Heart left ventricle (tissue), 16 donors: ENCODE data around the gene EVI2A. TPM values are rescaled to one million over a fixed set of nuclear protein-coding genes. Genes with fewer than 3 reads are reported as not detected.

Experiments
- ATAC-seq, 4 donors: fragments of 200-7000 bp; cut with Tn5 transposase; one replicate each; pipeline ENCODE4 v1.9.1; 2020 to 2022; ENCODE audit warnings: moderate library complexity in 4 of 4, mild to moderate bottlenecking in 3 of 4, moderate number of reproducible peaks in 1 of 4
- DNase-seq, 5 donors: peaks; one replicate each; pipeline ENCODE4 v3.0.0-alpha.2; 2020
- H3K27ac ChIP-seq, 12 donors: fragments of 200-600 bp; sonication (generic) in 4 of 12; one replicate each; pipeline versions ENCODE4 v1.5.0 to v1.8.0; 2016 to 2022; ENCODE audit warnings: mild to moderate bottlenecking in 2 of 12
- H3K27me3 ChIP-seq, 9 donors: fragments of 200-600 bp; sonication (generic) in 2 of 9; one replicate each; pipeline versions ENCODE4 v1.5.1 to v1.8.0; 2016 to 2022; ENCODE audit warnings: mild to moderate bottlenecking in 3 of 9
- H3K36me3 ChIP-seq, 9 donors: fragments of 200-600 bp; sonication (generic) in 2 of 9; one replicate each; pipeline versions ENCODE4 v1.5.0 to v1.8.0; 2018 to 2022; ENCODE audit warnings: mild to moderate bottlenecking in 2 of 9
- H3K4me1 ChIP-seq, 12 donors: fragments of 200-600 bp; sonication (generic) in 4 of 12; one replicate each; pipeline versions ENCODE4 v1.5.0 to v1.8.0; 2016 to 2022; ENCODE audit warnings: mild to moderate bottlenecking in 3 of 12
- H3K4me3 ChIP-seq, 12 donors: fragments of 200-600 bp; sonication (generic) in 4 of 12; one replicate each; pipeline versions ENCODE4 v1.5.0 to v1.8.0; 2017 to 2022; ENCODE audit warnings: mild to moderate bottlenecking in 9 of 12, moderate library complexity in 4 of 12
- H3K9me3 ChIP-seq, 12 donors: fragments of 200-600 bp; sonication (generic) in 4 of 12; one replicate each; pipeline versions ENCODE4 v1.5.0 to v1.8.0; 2016 to 2022; ENCODE audit warnings: mild to moderate bottlenecking in 1 of 12
- POLR2A ChIP-seq, 2 donors: fragments of 450-650 bp; IDR thresholded peaks; one replicate each; pipeline ENCODE4 v1.6.1; 2017; ENCODE audit warnings: antibody characterized with exemption in 2 of 2, mild to moderate bottlenecking in 2 of 2, moderate library complexity in 2 of 2
- WGBS, 4 donors: extraction: QIAGEN DNeasy Blood & Tissue Kit in 2 of 4; methylation state at CpG; one replicate each; pipeline versions ENCODE4 v1.1.5 to v1.1.7; 2013 to 2018; 5-methylcytosine and 5-hydroxymethylcytosine counted together
- intact Hi-C, 10 donors: fragments of 100-400 bp; cut with DNase I; formaldehyde crosslinking; loops; one replicate each; pipeline versions ENCODE4 v1.11.1 to v1.14.2; 2022
- long read RNA-seq, 3 donors: library from polyadenylated mRNA; unstranded; transcript quantifications; one replicate each; pipeline ENCODE4 v2.0.0, GENCODE V29; 2020 to 2021
- polyA plus RNA-seq, 2 donors: library from polyadenylated mRNA; stranded (reverse); fragments of 200-250 nt; gene quantifications; one replicate each; pipeline ENCODE4 v1.2.3, GENCODE V29; 2013
- total RNA-seq, 9 donors: library from RNA; depleted of rRNA in 2 of 9; stranded (reverse); fragments of >200 nt in 2 of 9; fragmentation: NEBNext Ultra II Directional in 3 of 9; extraction: Animal tissue kit (Norgen Biotek cat#: 25700) in 3 of 9; gene quantifications; one replicate each; pipeline versions ENCODE4 v1.1.0 to v1.2.4, GENCODE V29; 2016 to 2023
- TF ChIP-seq, protein P1 (sequence below), 12 donors: fragments of 200-600 bp; sonication (generic) in 4 of 12; IDR thresholded peaks; one replicate each; pipeline versions ENCODE4 v1.5.0 to v1.8.0; 2018 to 2022; ENCODE audit warnings: antibody characterized with exemption in 12 of 12, mild to moderate bottlenecking in 5 of 12
- donor health status: ischemic (EF 13 %, LVEDD 7.1; RV severe dilation, severe dysfunction).
- donor health status: healthy with polysubstance abuse.
- donor health status: DM: no; HTN: yes; CAD: no.
- donor health status: DM: no; HTN: no; CAD: no.
- donor health status: ischemic (EF 25% LVEDD 6.9; RV normal size, moderate dysfunction).
- donor health status: ischemic (EF 25% LVEDD 5.7; RV mildly dilated, moderate dysfunction).
- donor health status: healthy.
- donor health status: DM: yes; HTN: yes; CAD: no.
- donor health status: ischemic (EF 35%, LVEDD 5.7; RV mildly dilated, moderate dysfunction).
- donor health status: nonischemic (EF 11% LVEDD 7.7; RV severe dilation, severe dysfunction).
- donor health status: DM: yes; HTN: yes; CAD: no.
- donor health status: PGD.
- donor health status: ischemic (EF 29% LVEDD 5.4; RV normal size, mild dysfunction).
- donor health status: nonischemic (EF 23%, LVEDD 6.1; RV moderate dilation, normal function).

EVI2A gene, protein sequence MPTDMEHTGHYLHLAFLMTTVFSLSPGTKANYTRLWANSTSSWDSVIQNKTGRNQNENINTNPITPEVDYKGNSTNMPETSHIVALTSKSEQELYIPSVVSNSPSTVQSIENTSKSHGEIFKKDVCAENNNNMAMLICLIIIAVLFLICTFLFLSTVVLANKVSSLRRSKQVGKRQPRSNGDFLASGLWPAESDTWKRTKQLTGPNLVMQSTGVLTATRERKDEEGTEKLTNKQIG
- total RNA-seq (10 to 100 TPM in 1 of 9 donors, 1 to 10 TPM in 6, under 1 TPM in 2; 0.63 to 13.3 (median 1.6) TPM), polyA plus RNA-seq (1 to 10 TPM; 1.9 to 2.5 TPM)
- long read RNA-seq, donor 1: 0 reads
- long read RNA-seq, donor 2: 0 reads
- long read RNA-seq, donor 3, partial matches to known transcripts: 0 of 1 reads
- long read RNA-seq, donor 3, other reads (novel, unspliced or antisense): 0 of 1 reads

DNA sequence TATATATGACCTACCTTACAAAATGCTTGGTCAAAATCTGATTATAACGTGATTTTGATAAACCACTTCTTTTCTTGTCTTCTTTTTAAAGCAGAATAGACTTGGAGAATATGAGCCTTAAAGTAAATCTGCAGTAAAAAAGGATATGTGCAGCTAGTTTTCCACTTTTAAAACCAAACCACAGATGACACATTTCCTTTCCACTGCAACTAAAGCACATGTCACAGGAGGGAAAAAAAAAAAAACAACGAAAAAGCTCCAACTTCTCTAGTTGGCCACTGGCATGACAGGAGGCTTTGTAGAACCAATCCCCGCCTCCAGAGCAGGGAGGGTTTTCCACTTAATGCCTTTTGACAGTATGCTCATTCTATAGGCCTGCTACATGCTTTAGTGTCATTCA lies at the start of gene EVI2A:
Gene EVI2A, minus strand, starts transcription at position 142 of the 400 bp plus-strand sequence. CDS start 2,609 bp downstream, outside the sequence.
- peak; percentile 12 to 67 (median 54) for ATAC-seq
- H3K36me3 ChIP-seq: peaks cover 0 to 16% (median 9%) of the 10 kb centered on the region in 9 donors
- H3K27ac ChIP-seq: peak within 1 kb of the TSS in 4 of 12 donors; percentile 20 to 86 (median 40)
- TF ChIP-seq POLR2A (IDR thresholded peaks at IDR 0.05): no peak
- TF ChIP-seq, protein P1, sequence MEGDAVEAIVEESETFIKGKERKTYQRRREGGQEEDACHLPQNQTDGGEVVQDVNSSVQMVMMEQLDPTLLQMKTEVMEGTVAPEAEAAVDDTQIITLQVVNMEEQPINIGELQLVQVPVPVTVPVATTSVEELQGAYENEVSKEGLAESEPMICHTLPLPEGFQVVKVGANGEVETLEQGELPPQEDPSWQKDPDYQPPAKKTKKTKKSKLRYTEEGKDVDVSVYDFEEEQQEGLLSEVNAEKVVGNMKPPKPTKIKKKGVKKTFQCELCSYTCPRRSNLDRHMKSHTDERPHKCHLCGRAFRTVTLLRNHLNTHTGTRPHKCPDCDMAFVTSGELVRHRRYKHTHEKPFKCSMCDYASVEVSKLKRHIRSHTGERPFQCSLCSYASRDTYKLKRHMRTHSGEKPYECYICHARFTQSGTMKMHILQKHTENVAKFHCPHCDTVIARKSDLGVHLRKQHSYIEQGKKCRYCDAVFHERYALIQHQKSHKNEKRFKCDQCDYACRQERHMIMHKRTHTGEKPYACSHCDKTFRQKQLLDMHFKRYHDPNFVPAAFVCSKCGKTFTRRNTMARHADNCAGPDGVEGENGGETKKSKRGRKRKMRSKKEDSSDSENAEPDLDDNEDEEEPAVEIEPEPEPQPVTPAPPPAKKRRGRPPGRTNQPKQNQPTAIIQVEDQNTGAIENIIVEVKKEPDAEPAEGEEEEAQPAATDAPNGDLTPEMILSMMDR (IDR thresholded peaks at IDR 0.05): no peak
- peaks cover 0 to 35% (median 6%) of the 10 kb centered on the region in 12 donors for H3K4me1 ChIP-seq
- no peaks in the 10 kb centered on the region for H3K27me3 ChIP-seq
- intact Hi-C loops: no loop called here
- H3K4me3 ChIP-seq: peak within 1 kb of the TSS in 8 of 12 donors; percentile 2 to 60 (median 23)
- H3K9me3 ChIP-seq: no peaks in the 10 kb centered on the region
- 66 to 77% (median 74%) methylated on average over 3 of the region's 3 CpGs for WGBS, 4 donors
- DNase-seq: peak in 3 of 5 donors; percentile 15 to 38 (median 31)

DNA sequence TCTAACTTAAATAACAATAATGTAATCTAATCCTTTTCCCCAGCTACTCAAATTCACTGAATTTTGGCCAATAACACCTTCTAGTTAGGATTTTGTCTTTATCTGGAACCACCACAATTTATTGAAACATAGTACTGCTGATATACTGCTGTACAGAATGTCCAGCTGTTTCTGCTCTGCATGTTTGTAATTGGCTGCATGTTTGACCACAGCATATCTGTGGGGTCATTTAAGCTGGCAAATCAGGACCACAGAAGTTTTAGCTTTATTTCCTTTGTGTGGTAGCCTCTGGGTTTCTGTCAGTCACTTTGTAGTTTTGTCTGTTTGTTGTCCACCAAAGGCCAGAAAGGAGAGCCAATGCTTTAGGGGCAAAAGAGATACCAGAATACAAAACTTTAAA lies 47.8 kb upstream of the EVI2A start:
- DNase-seq (no peak), ATAC-seq (no peak)
- H3K4me1 ChIP-seq: peaks cover 0 to 35% (median 1%) of the 10 kb centered on the region in 12 donors
- no peaks in the 10 kb centered on the region for H3K27me3 ChIP-seq
- H3K9me3 ChIP-seq: no peaks in the 10 kb centered on the region
- no peak overlapping the region for H3K4me3 ChIP-seq
- TF ChIP-seq, protein P1 (IDR thresholded peaks at IDR 0.05): no peak
- no peak for TF ChIP-seq POLR2A (IDR thresholded peaks at IDR 0.05)
- intact Hi-C loops: no loop called here
- H3K27ac ChIP-seq: no peak overlapping the region
- H3K36me3 ChIP-seq: peaks cover 0 to 73% (median 26%) of the 10 kb centered on the region in 9 donors

DNA sequence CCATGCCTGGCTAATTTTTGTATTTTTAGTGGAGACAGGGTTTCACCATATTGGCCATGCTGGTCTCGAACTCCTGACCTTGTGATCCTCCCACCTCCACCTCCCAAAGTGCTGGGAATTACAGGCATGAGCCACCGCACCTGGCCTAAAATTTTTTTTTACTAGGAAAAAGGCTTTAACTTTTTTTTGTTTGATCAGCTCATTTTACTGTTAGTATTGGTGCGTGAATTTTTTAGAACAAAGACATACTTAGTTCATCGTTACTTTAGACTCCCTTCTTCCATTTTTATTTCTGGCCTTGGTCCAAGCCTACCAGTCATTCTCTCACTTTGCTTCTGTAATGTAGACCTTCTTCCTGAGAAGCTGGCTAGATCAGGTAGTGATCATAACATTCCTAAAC lies 44.7 kb upstream of the EVI2A start:
- WGBS, 4 donors: 96 to 97% (median 96%) methylated on average over 4 of the region's 4 CpGs
- H3K27me3 ChIP-seq: no peaks in the 10 kb centered on the region
- H3K36me3 ChIP-seq: peaks cover 0 to 90% (median 41%) of the 10 kb centered on the region in 9 donors
- intact Hi-C loops: no loop called here
- H3K4me1 ChIP-seq: peaks cover 0 to 8% (median 0%) of the 10 kb centered on the region in 12 donors
- ATAC-seq (no peak), DNase-seq (no peak)
- H3K27ac ChIP-seq: no peak overlapping the region
- H3K4me3 ChIP-seq: no peak overlapping the region
- no peak for TF ChIP-seq POLR2A (IDR thresholded peaks at IDR 0.05)
- TF ChIP-seq, protein P1 (IDR thresholded peaks at IDR 0.05): no peak
- no peaks in the 10 kb centered on the region for H3K9me3 ChIP-seq

DNA sequence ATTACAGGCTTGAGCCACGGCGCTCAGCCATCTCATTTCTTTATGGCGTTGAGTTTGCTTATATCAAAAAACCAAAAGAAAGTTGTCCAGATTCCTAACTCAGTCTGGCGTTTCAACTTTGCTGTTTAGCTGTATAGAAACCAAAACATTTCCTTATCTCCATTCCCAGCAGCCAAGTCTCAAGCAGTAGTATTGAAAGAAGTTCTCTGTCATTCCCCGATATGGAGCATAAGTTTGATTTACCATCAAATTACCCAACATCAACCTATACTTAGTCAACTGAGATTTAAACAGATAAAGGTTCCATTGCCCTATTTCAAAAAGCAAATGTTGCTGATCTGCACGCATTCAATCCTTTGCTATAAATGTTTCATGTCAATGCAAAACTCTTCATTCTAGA lies 42.6 kb upstream of the EVI2A start:
- H3K27ac ChIP-seq: no peak overlapping the region
- H3K27me3 ChIP-seq: no peaks in the 10 kb centered on the region
- H3K4me1 ChIP-seq: no peaks in the 10 kb centered on the region
- H3K4me3 ChIP-seq: no peak overlapping the region
- ATAC-seq (no peak), DNase-seq (no peak)
- WGBS, 4 donors: 96 to 98% (median 96%) methylated on average over 6 of the region's 6 CpGs
- no peaks in the 10 kb centered on the region for H3K9me3 ChIP-seq
- intact Hi-C loops: no loop called here
- TF ChIP-seq, protein P1 (IDR thresholded peaks at IDR 0.05): no peak
- TF ChIP-seq POLR2A (IDR thresholded peaks at IDR 0.05): no peak
- H3K36me3 ChIP-seq: peaks cover 0 to 90% (median 57%) of the 10 kb centered on the region in 9 donors
